Small intestine (tissue), 7 donors: ENCODE measurements around the gene CYGB. TPM values are rescaled to one million over a fixed set of nuclear protein-coding genes. Genes with fewer than 3 reads are reported as not detected.
A peak's percentile ranks its signal among the peaks of the same experiment; 100 is the strongest.

Experiments
- DNase-seq, 2 donors: peaks; one replicate each; pipeline versions ENCODE4 v3.0.0 to v3.0.0-alpha.2; 2013
- FAIRE-seq: peaks from 2 replicates; lab custom pipeline; 2012; peaks lifted over from hg19 to GRCh38; lab: Jason Lieb, UNC
- H3K27ac ChIP-seq, 3 donors: one replicate each; pipeline ENCODE4 v1.5.1; 2013; ENCODE audit warnings: low read length in 2 of 3, mild to moderate bottlenecking in 2 of 3, control low read depth in 1 of 3, inconsistent platforms in 1 of 3, low read depth in 1 of 3, moderate library complexity in 1 of 3
- H3K27me3 ChIP-seq, 3 donors: one replicate each; pipeline ENCODE4 v1.6.1; 2013; ENCODE audit warnings: low read length in 3 of 3, inconsistent platforms in 1 of 3; ENCODE audit not compliant: control insufficient read depth in 3 of 3, insufficient read depth in 3 of 3
- H3K36me3 ChIP-seq, 3 donors: one replicate each; pipeline ENCODE4 v1.6.1; 2013; ENCODE audit warnings: low read length in 3 of 3, inconsistent platforms in 1 of 3, low read depth in 1 of 3, mild to moderate bottlenecking in 1 of 3, moderate library complexity in 1 of 3; ENCODE audit not compliant: control insufficient read depth in 3 of 3, insufficient read depth in 2 of 3
- H3K4me1 ChIP-seq, 3 donors: one replicate each; pipeline ENCODE4 v1.6.1; 2013; ENCODE audit warnings: low read length in 2 of 3, inconsistent platforms in 1 of 3, low read depth in 1 of 3, mild to moderate bottlenecking in 1 of 3, moderate library complexity in 1 of 3; ENCODE audit not compliant: control insufficient read depth in 3 of 3, insufficient read depth in 2 of 3
- H3K4me3 ChIP-seq, 3 donors: one replicate each; pipeline ENCODE4 v1.5.1; 2013; ENCODE audit warnings: low read length in 3 of 3, control low read depth in 1 of 3, inconsistent platforms in 1 of 3, low read depth in 1 of 3, mild to moderate bottlenecking in 1 of 3, moderate library complexity in 1 of 3
- H3K9me3 ChIP-seq, 2 donors: one replicate each; pipeline ENCODE4 v1.6.1; 2013; ENCODE audit warnings: low read depth in 1 of 2, low read length in 1 of 2; ENCODE audit not compliant: control insufficient read depth in 2 of 2, insufficient read depth in 1 of 2
- WGBS, 3 donors: extraction: QIAGEN DNeasy Blood & Tissue Kit; methylation state at CpG; one replicate each; pipeline ENCODE4 v1.1.7; 2013; 5-methylcytosine and 5-hydroxymethylcytosine counted together
- polyA plus RNA-seq, 4 donors: library from polyadenylated mRNA; stranded (reverse) in 3 of 4; unstranded in 1 of 4; fragments of 200-250 nt in 3 of 4; fragments of 120-200 nt in 1 of 4; gene quantifications; one replicate each; pipeline versions ENCODE4 v1.2.1 to v1.2.3, GENCODE V29; 2013
- donor health status: healthy with polysubstance abuse.
- donor health status: control.
- donor health status: control.
- donor health status: Bipolar disorder and iron deficiency.
- donor health status: healthy.

Gene CYGB
- polyA plus RNA-seq, 4 donors = 1.1 to 35.4 (median 12.0) TPM

DNA sequence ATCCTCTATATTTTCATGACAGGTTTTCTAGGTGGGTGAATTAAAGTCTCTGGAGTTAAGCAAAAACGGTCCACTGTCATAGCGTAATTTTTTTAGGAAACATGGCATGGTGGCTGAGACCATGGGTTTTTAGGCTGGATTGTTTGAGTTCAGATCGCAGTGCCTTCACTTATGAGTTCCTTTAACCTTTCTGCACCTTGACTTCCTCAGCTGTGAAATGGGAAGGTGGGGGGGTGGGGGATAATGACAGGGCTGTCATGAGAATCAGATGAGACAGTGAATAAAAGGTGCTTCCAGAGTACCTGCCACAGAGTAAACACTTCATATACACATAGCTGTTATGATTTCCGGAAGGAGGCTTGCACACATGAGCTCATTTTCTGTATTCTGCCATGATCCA, 14.2 kb upstream of the CYGB start:
- FAIRE-seq (no peak), DNase-seq (no peak)
- peaks cover 0 to 4% (median 0%) of the 10 kb centered on the region in 3 donors for H3K36me3 ChIP-seq
- WGBS, 3 donors = 79 to 91% (median 91%) methylated on average over 4 of the region's 4 CpGs
- no peaks in the 10 kb centered on the region for H3K9me3 ChIP-seq
- H3K27ac ChIP-seq = no peak overlapping the region
- H3K4me3 ChIP-seq = no peak overlapping the region
- H3K4me1 ChIP-seq = peaks cover 0 to 9% (median 4%) of the 10 kb centered on the region in 3 donors
- no peaks in the 10 kb centered on the region for H3K27me3 ChIP-seq

DNA sequence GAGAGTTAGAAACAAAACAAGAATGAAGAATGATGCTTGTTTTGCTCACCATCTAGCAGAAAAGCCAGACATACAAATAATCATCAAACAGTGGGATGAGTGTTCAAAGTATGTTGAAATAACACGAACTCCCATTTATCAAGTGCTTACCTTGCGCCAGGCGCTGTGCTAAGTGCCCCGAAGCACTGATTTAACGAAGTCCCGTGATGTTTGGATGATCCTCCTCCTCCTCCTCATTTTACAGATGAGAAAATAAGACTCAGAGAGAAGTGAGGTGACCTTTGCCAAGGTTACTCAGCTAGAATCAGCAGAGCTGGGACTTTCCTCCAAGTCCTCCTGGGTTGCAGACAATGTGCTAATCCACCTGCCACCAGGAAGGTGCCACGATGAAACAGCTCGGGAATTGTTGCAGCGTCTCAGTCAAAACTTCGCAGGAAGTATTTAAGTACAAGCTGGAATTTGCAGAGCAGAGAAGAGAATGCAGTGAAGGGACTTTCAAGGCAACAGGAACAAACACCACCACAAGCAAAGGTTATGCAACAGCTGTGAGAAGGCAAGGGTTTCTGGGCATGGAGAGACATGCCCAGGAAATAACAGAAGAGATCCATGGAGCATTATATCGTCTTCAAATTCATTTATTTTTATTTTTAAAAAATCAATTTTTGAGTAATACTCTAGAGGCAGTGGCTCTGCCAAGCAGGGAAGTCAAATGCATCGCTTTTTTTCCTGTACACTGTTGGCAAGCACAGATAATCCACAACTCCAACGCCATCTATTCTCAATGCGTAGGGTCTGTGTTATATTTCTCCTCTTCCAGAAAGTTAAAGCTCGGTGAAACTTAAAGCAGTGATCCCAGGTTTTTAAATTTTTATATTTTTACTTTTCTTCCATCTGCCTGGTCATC, 13.5 kb upstream of the CYGB start:
- Histone ChIP-seq H3K36me3 (peaks cover 0 to 4% (median 0%) of the 10 kb centered on the region in 3 donors), H3K27ac (no peak overlapping the region), H3K9me3 (no peaks in the 10 kb centered on the region), H3K4me1 (peaks cover 0 to 9% (median 7%) of the 10 kb centered on the region in 3 donors), H3K4me3 (no peak overlapping the region), H3K27me3 (peaks cover 0 to under 1% (median 0%) of the 10 kb centered on the region in 3 donors)
- FAIRE-seq (no peak), DNase-seq (peak in 1 of 2 donors; percentile 29)
- WGBS, 3 donors = 43 to 56% (median 44%) methylated on average over 15 of the region's 15 CpGs

DNA sequence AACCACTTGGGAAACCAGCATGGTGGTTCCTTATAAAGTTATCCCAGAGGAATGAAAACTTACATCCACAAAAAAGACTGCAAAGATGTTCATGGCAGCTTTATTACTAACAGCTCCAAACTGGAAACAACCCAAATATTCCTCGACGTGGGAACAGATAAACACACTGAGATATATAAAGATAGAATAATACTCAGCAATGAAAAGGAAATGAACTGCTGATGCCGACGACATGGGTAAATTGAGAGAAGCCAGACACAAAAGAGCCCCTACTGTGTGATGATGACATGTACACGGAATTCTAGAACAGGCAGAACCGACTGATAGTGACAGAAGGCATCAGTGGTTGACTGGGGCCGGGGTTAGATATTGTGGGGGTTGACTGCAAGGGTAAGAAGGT, 12.0 kb upstream of the CYGB start:
- no peak overlapping the region for H3K27ac ChIP-seq
- FAIRE-seq (no peak), DNase-seq (no peak)
- peaks cover 0 to 4% (median 0%) of the 10 kb centered on the region in 3 donors for H3K36me3 ChIP-seq
- H3K27me3 ChIP-seq = peaks cover 0 to 7% (median 0%) of the 10 kb centered on the region in 3 donors
- no peaks in the 10 kb centered on the region for H3K9me3 ChIP-seq
- H3K4me3 ChIP-seq = no peak overlapping the region
- peaks cover 0 to 9% (median 7%) of the 10 kb centered on the region in 3 donors for H3K4me1 ChIP-seq
- 84 to 91% (median 86%) methylated on average over 7 of the region's 7 CpGs for WGBS, 3 donors

GRCh38 chr17:76549215-76549518, 11.7 kb upstream of the CYGB start:
- peaks cover 0 to 11% (median 9%) of the 10 kb centered on the region in 3 donors for H3K4me1 ChIP-seq
- H3K4me3 ChIP-seq = no peak overlapping the region
- H3K27me3 ChIP-seq = peaks cover 0 to 11% (median 0%) of the 10 kb centered on the region in 3 donors
- WGBS, 3 donors = 83 to 85% (median 84%) methylated on average over 9 of the region's 9 CpGs
- no peaks in the 10 kb centered on the region for H3K9me3 ChIP-seq
- peaks cover 0 to 4% (median 0%) of the 10 kb centered on the region in 3 donors for H3K36me3 ChIP-seq
- H3K27ac ChIP-seq = no peak overlapping the region
- no peak for FAIRE-seq
- DNase-seq = no peak

DNA sequence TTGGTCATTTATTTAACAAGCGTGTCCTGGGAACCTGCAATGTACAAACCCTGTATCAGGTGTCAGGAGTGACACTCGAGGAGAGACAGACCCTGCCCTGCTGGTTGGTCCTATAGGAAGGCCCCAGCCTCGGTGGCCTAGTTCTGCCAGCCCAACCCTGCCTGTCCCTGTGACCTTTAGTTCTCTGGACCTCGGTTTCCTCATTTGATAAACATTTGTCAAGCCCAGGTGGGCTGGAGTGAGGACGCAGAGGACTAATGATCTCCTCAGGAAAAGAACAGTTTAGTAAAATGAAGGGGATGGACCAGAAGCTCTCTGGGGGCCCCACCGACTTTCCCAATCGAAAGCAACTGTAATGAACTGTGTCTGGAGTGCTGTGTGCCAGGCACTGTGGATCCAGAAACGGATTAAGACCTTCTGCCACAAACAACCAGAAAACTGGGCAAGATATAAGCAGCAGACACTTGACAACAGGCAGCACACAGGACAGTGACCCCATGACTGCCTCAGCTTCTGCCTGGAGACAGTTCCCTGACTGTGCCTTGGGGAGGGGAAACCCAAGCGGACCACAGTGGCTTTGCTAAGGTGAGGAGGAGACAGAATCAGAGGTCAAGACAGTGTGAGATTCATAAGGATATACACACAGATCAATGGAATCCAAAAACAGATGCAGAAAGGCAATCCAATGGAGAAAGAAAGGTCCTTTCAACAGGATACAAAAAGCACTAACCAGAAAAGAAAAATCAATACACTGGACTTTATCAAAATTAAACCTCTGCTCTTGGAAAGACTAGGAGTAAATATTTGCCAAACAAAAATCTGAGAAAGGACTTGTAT, 11.1 kb upstream of the CYGB start:
- Histone ChIP-seq H3K27me3 (peaks cover 0 to 15% (median 0%) of the 10 kb centered on the region in 3 donors), H3K36me3 (peaks cover 0 to 4% (median 0%) of the 10 kb centered on the region in 3 donors), H3K4me3 (no peak overlapping the region), H3K27ac (no peak overlapping the region), H3K9me3 (no peaks in the 10 kb centered on the region), H3K4me1 (peaks cover 0 to 12% (median 9%) of the 10 kb centered on the region in 3 donors)
- WGBS, 3 donors = 52 to 62% (median 53%) methylated on average over 9 of the region's 9 CpGs
- FAIRE-seq = no peak
- no peak for DNase-seq

GRCh38 chr17:76547642-76548202, 10.2 kb upstream of the CYGB start:
- Histone ChIP-seq H3K4me3 (no peak overlapping the region), H3K4me1 (peaks cover 0 to 12% (median 9%) of the 10 kb centered on the region in 3 donors), H3K27ac (no peak overlapping the region), H3K36me3 (no peaks in the 10 kb centered on the region), H3K9me3 (no peaks in the 10 kb centered on the region), H3K27me3 (peaks cover 0 to 23% (median 0%) of the 10 kb centered on the region in 3 donors)
- 83 to 90% (median 84%) methylated on average over 2 of the region's 2 CpGs for WGBS, 3 donors
- no peak for FAIRE-seq
- DNase-seq = no peak

DNA sequence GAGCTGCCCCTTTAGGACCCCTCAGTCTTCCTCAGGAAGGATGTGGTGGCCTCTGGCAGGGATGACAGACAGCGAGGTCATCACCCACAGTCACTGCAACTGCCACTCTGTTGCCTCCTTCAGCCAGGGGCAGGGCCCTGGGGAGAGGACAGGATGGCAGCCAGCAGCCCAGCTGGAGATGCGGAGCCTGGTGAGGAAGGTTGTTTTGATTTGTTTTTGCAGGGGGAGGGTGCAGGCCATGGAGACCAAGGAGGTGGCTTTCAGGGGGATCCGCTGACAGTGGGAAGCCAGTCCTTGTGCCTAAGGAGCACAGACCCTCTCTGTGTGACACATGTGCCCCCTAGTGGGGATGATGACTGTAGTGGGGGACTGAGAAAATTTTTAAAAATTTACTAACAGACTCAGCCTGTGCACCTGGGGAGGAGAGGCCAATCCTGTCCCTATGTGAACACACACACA, 9.7 kb upstream of the CYGB start:
- H3K36me3 ChIP-seq = no peaks in the 10 kb centered on the region
- no peak overlapping the region for H3K4me3 ChIP-seq
- 41 to 65% (median 49%) methylated on average over 3 of the region's 3 CpGs for WGBS, 3 donors
- no peak for FAIRE-seq
- peaks cover 0 to 12% (median 9%) of the 10 kb centered on the region in 3 donors for H3K4me1 ChIP-seq
- peak overlapping the region in 1 of 3 donors; percentile 55 for H3K27ac ChIP-seq
- DNase-seq = peak; percentile 48 to 63
- peaks cover 0 to 24% (median 0%) of the 10 kb centered on the region in 3 donors for H3K27me3 ChIP-seq
- no peaks in the 10 kb centered on the region for H3K9me3 ChIP-seq
